Measurements from ENCODE around the gene SLC23A1.

DNA sequence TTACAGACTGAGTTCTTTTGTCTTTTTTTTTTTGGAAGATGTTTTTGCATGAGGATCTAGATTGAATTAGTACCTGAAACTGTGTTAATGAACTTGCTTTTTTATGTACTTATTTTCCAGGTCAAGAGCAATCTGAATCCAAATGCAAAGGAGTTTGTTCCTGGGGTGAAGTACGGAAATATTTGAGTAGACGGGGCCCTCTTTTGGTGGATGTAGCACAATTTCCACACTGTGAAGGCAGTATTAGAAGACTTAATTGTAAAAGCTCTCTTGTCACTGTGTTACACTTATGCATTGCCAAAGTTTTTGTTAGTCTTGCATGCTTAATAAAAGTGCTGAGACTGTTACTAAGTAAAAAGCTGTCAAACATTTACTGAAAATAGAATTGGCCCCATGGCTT lies 14.5 kb downstream of the SLC23A1 start:
- TF ChIP-seq, protein P1, sequence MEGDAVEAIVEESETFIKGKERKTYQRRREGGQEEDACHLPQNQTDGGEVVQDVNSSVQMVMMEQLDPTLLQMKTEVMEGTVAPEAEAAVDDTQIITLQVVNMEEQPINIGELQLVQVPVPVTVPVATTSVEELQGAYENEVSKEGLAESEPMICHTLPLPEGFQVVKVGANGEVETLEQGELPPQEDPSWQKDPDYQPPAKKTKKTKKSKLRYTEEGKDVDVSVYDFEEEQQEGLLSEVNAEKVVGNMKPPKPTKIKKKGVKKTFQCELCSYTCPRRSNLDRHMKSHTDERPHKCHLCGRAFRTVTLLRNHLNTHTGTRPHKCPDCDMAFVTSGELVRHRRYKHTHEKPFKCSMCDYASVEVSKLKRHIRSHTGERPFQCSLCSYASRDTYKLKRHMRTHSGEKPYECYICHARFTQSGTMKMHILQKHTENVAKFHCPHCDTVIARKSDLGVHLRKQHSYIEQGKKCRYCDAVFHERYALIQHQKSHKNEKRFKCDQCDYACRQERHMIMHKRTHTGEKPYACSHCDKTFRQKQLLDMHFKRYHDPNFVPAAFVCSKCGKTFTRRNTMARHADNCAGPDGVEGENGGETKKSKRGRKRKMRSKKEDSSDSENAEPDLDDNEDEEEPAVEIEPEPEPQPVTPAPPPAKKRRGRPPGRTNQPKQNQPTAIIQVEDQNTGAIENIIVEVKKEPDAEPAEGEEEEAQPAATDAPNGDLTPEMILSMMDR (IDR thresholded peaks at IDR 0.05): no peak
- TF ChIP-seq POLR2A (IDR thresholded peaks at IDR 0.05): no peak
